GM19438 (cell line): Measurements from ENCODE around the gene MLKL.
"Not testable (repeated sequence)": the region's sequence is repeated elsewhere in the genome, so short reads cannot be mapped to it uniquely, and the experiment has no call there.

Source experiments
- ATAC-seq: cut with Tn5 transposase; IDR thresholded peaks from one replicate; pipeline ENCODE4 v1.9.1; 2021; ENCODE audit warnings: low read depth; ENCODE audit not compliant: unreplicated experiment

MLKL gene

GRCh38 chr16:74732707-74733350 lies 32.2 kb upstream of the MLKL start:
- no peak for ATAC-seq

- ATAC-seq: no peak
Observed at GRCh38 chr16:74731853-74732477, 31.3 kb upstream of the MLKL start.

DNA sequence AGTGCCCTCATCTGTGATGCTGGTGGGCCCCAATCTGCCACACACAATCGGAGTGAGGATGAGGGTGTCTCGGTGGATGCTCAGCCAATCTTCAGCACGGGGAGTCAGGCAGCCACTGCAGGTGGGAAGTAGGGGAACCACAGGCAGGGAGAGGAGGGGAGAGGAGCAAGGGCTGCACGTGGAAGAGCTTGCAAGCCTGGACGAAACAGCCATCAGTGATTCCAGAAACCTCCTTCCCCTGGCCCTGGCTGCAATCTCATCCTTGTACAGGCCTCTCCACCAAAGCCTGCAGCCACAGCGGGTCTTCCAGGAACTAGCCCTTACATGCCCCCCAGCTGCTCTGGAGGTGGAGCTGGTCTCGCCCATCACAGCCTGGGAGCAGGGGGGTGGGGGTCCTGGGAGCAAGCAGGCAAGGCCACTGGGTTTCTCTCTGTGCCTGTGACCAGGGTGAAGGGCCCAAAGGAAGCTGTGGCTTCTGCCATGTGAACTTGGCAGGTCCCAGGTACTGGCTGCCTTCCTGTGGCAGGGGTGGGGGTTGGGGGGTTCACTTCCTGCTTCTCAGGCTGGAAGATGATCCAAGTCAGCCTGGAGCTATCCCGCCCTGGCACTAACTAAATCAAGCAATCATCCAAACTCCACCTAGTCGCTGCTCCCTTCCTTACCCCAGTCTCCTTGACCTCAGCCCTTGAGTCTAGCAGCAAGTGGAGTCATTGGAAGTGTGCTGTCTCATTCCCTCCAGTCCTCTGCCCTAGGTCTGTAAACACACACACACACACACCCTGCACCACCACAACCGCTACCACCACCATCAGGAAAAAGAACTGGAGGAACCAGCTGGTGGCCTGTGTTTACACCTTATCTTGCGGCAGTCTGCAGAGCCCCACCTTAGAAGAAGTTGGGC lies 29.4 kb upstream of the MLKL start:
- ATAC-seq: no peak

DNA sequence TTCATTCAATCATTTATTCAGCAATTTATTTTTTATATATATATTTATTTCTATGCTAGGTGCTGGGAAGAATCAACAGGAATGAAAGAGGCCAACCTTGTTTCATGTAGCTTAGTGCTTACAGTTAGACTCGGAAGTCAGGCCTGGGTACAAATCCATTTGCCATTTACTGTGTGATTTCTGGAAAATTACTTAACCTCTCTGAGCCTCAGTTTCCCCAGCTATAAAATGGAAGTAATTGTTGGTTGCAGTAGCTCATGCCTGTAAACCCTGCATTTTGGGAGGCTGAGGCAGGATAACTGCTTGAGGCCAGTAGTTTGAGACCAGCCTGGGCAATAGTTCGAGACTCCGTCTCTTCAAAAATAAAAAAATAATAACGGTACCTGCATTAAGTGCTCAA lies 27.2 kb upstream of the MLKL start:
- no peak for ATAC-seq

- ATAC-seq: no peak
Observed at GRCh38 chr16:74726716-74727115, 26.1 kb upstream of the MLKL start.

GRCh38 chr16:74725651-74726455 lies 25.2 kb upstream of the MLKL start:
- no peak for ATAC-seq

DNA sequence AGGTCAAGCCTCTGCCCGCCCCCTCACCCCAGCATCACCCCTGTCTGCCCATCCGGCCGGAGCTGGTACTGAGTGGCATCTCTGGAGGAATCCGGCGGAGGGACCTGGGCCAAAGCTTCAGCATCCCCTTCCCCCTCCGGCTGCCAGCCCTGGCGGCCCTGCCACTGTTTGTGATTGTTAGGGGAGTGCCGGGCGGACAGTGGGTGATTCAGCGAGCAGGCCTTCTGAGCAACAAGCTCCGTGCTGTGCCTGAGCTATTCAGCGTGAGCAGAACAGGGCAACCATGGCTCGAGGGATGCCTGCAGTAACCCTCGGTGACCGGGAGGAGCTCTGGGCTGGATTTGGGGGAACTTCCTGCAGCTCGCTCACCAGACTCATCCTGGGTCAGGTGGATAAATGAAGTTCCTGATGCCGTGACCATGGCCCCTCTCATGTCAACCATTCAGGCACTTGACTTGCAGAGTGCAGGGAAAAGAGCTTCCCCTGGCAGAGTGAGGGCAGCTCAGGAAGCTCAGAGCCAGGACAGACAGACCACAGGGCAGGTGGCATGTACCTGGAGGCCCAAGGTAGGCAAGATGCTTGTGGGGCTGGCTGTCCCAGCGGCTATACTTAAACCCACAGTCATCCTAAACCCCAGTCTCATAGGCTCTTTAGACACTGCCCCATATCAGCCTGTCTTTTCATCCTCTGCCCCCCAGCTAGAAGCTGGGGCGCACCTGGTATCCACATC lies 24.3 kb upstream of the MLKL start:
- no peak for ATAC-seq

DNA sequence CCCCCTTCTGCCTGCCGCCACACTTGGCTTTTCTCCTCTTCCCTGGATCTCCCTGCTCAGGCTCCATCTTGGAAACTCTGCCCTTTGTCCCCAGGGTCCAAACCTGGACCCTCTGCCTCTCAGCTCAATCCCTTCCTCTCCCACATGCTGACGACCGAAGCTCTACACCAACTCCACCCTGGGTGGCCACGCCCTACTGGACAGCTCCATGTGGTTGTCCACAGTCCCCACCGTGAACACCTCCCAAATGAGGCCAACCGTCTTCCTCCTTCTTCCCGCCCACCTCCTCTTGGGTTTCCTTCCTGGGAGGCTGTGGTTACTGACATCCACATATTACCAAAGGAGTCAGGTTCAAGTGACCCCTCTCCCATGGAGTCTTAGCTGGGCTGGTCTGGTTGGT lies 22.6 kb upstream of the MLKL start:
- no peak for ATAC-seq

- ATAC-seq: not testable (repeated sequence)
Observed at GRCh38 chr16:74722156-74722555, 21.5 kb upstream of the MLKL start.

DNA sequence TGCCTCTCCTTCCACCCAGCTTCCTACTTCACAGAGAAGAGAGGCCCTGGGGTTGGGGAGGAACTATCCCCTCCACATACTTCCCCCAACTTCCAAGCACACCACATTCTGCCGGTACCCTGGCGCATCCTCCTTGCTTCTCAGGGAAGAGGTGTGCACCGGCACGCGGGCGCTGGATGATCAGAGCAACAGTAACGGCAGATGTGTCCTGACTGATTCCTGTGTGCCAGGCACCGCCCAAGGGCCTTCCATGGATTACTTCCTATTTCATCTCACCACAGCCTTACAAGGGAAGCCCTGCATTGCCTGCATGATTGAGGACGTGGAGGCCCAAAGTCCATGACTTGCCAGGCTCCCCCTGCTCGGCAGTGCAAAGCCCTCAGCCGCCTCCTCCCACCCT lies 21.1 kb upstream of the MLKL start:
- ATAC-seq: no peak

- no peak for ATAC-seq
Observed at GRCh38 chr16:74720579-74720978, 19.9 kb upstream of the MLKL start.

- no peak for ATAC-seq
Observed at GRCh38 chr16:74718741-74719610, 18.3 kb upstream of the MLKL start.

- no peak for ATAC-seq
Observed at GRCh38 chr16:74718140-74718539, 17.5 kb upstream of the MLKL start.

GRCh38 chr16:74717367-74717766 lies 16.7 kb upstream of the MLKL start:
- ATAC-seq: no peak

DNA sequence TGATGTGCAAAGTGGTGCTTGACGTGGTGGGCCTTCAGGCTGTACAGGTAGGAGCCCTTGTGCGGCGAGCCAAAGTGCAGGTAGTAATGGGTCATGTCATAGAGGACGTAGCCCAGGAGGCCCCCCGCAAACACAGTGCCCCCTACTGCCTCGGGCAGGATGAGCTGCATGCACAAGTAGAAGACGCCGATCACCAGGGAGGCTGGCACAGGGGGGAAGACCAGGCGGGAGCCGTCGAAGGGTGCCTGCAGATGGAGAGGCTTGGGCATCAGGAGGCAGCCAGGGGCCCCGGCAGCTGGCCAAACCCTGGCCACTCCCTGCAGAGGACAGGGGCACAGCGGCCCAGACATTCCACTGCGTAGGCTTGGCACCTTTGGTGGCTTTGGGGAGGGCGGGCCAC lies 15.7 kb upstream of the MLKL start:
- ATAC-seq: no peak

DNA sequence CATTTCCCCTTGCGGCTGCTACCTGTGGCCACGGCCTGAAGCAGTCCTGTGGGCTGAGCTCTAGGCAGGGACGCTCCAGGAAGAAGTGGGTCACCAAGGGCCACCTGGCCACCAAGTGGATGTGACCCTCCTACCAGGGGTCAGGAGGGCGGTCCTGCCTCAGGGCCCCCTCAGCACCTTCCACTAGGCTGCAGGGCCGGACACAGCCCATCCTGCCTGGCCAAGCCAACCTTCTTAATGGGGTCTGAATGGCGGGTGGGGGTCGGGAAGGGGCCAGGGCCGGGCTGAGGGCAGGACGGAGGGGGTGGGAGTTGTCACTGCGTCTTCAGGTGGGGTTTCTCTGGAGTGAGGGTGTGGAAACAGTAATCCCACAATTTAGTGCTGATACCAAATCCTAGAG lies 13.2 kb upstream of the MLKL start:
- no peak for ATAC-seq

- no peak for ATAC-seq
Observed at GRCh38 chr16:74713325-74713724, 12.7 kb upstream of the MLKL start.

- no peak for ATAC-seq
Observed at GRCh38 chr16:74711938-74712337, 11.3 kb upstream of the MLKL start.

DNA sequence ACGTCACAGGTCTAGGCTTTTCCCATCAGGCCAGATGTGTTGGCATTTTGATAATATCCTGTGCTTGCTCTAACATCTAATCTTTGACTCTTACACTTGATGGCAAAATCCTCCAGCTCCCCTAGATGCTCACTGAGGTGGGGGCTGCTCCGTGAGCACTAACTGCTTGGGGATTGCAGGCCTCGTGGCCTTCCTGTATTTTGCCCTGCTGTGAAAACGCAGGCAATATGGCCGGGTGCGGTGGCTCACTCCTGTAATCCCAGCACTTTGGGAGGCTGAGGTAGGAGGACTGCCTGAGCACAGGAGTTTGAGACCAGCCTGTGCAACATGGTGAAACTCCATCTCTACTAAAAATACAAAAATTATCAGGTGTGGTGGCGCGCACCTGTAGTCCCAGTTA lies 9.7 kb upstream of the MLKL start:
- ATAC-seq: no peak
